ENCODE measurements around the gene TSPAN13.

- TF ChIP-seq, protein P1, sequence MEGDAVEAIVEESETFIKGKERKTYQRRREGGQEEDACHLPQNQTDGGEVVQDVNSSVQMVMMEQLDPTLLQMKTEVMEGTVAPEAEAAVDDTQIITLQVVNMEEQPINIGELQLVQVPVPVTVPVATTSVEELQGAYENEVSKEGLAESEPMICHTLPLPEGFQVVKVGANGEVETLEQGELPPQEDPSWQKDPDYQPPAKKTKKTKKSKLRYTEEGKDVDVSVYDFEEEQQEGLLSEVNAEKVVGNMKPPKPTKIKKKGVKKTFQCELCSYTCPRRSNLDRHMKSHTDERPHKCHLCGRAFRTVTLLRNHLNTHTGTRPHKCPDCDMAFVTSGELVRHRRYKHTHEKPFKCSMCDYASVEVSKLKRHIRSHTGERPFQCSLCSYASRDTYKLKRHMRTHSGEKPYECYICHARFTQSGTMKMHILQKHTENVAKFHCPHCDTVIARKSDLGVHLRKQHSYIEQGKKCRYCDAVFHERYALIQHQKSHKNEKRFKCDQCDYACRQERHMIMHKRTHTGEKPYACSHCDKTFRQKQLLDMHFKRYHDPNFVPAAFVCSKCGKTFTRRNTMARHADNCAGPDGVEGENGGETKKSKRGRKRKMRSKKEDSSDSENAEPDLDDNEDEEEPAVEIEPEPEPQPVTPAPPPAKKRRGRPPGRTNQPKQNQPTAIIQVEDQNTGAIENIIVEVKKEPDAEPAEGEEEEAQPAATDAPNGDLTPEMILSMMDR (IDR thresholded peaks at IDR 0.05; ENCODE audit: low read depth, low read length) = no peak
- TF ChIP-seq POLR2A (IDR thresholded peaks at IDR 0.05; ENCODE audit: extremely low read depth, insufficient read length) = no peak
Measured at GRCh38 chr7:16812542-16813231, 59.1 kb downstream of the TSPAN13 start.

Measured in NB4 (cell line).